HG03039 (cell line): ENCODE results near the gene KIT.

ENCODE experiments used
- ATAC-seq: cut with Tn5 transposase; IDR thresholded peaks from one replicate; pipeline ENCODE4 v1.9.1; 2021; ENCODE audit warnings: mild to moderate bottlenecking, moderate library complexity; ENCODE audit not compliant: unreplicated experiment

KIT gene

GRCh38 chr4:54659749-54660535 lies 2.2 kb downstream of the KIT start:
- no peak for ATAC-seq

- ATAC-seq = no peak
Measured at GRCh38 chr4:54660591-54660990, 2.8 kb downstream of the KIT start.

GRCh38 chr4:54661169-54661568 lies 3.4 kb downstream of the KIT start:
- ATAC-seq = no peak

- no peak for ATAC-seq
Measured at GRCh38 chr4:54661686-54662085, 3.9 kb downstream of the KIT start.

GRCh38 chr4:54662123-54662522 lies 4.4 kb downstream of the KIT start:
- no peak for ATAC-seq

- ATAC-seq = no peak
Measured at GRCh38 chr4:54662901-54663585, 5.3 kb downstream of the KIT start.

GRCh38 chr4:54664400-54664799 lies 6.6 kb downstream of the KIT start:
- ATAC-seq = no peak

GRCh38 chr4:54668014-54668611 lies 10.4 kb downstream of the KIT start:
- no peak for ATAC-seq

GRCh38 chr4:54669831-54670230 lies 12.1 kb downstream of the KIT start:
- ATAC-seq = no peak

GRCh38 chr4:54675721-54676461 lies 18.1 kb downstream of the KIT start:
- no peak for ATAC-seq

- ATAC-seq = no peak
Measured at GRCh38 chr4:54676658-54677057, 18.9 kb downstream of the KIT start.

- ATAC-seq = no peak
Measured at GRCh38 chr4:54677416-54677815, 19.7 kb downstream of the KIT start.

GRCh38 chr4:54677853-54678650 lies 20.3 kb downstream of the KIT start:
- ATAC-seq = no peak

- ATAC-seq = no peak
Measured at GRCh38 chr4:54678826-54679225, 21.1 kb downstream of the KIT start.

- ATAC-seq = no peak
Measured at GRCh38 chr4:54679813-54680212, 22.1 kb downstream of the KIT start.

- no peak for ATAC-seq
Measured at GRCh38 chr4:54683616-54684346, 26.0 kb downstream of the KIT start.

- ATAC-seq = no peak
Measured at GRCh38 chr4:54685810-54686209, 28.1 kb downstream of the KIT start.

- ATAC-seq = no peak
Measured at GRCh38 chr4:54687887-54688841, 30.4 kb downstream of the KIT start.

- no peak for ATAC-seq
Measured at GRCh38 chr4:54695337-54695736, 37.6 kb downstream of the KIT start.
